GM21825 (cell line): ENCODE results near the gene ELOVL5.
"Not testable (repeated sequence)": the region's sequence is repeated elsewhere in the genome, so short reads cannot be mapped to it uniquely, and the experiment has no call there.

Experiments
- ATAC-seq: cut with Tn5 transposase; IDR thresholded peaks from one replicate; pipeline ENCODE4 v1.9.1; 2021; ENCODE audit warnings: mild to moderate bottlenecking, moderate library complexity; ENCODE audit not compliant: unreplicated experiment

ELOVL5 gene, protein sequence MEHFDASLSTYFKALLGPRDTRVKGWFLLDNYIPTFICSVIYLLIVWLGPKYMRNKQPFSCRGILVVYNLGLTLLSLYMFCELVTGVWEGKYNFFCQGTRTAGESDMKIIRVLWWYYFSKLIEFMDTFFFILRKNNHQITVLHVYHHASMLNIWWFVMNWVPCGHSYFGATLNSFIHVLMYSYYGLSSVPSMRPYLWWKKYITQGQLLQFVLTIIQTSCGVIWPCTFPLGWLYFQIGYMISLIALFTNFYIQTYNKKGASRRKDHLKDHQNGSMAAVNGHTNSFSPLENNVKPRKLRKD

DNA sequence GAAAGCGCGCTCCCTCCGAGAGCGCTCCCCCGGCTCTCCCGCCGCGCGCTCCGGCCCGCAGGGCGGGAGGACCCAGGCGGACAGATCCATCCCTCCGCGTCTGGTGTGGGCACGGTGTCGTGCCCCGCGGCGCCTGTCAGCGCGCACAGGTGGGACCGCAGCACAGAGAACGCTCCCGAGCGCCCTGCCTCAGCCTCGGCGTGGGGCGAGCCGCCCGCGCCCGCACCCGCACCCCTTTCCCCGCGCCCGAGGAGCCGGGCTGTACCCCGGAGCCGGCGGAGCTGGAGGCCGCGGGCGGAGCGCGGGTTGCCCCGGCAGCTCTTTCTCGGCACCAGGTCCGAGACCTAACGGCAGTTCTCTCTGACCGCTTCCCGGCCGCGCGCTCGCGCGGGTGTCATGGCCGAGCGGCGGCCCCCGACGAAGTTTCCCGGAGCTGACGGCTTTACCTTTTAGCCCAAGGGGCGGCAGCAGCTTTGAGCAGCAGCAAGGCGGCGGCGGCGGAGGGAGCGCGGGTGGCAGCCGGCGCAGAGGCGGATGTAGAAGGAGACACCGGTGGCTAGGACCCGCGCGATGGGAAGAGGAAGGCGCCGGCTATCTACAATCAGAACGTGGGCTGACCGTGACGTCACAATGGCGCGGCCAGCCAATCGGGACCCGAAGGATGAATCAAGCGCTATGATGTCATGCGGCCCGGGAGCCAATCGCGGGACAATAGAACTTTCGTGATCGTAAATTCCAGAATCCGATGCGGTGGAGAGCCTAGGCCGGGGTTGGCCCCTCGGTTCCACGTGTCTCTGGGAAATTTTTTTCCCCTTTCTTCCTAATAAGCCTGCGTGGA, at the start of gene ELOVL5:
Gene ELOVL5, minus strand, starts transcription at position 580 of the 838 bp plus-strand sequence. CDS start 53,251 bp downstream, outside the sequence.
- peak; percentile 67 for ATAC-seq

DNA sequence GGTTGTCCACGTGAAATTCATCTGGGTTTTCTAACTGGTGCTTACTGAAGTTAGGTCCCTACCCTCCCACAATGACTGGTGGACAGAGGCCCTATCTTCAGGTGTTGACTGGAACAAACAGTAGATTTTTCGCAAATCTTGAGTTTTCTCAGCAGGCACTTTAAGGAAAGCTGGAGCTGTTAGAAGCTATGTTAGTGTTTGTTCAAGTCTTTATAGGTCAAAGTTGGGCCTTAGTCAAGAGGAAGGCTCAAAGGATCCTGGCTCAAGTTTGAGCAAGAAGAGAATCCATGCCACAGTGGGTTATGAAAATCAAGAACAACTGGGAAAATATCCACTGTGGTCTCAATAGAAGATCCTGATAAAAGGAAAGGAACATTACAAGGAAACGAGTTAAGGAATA, 48.5 kb upstream of the ELOVL5 start:
- no peak for ATAC-seq

DNA sequence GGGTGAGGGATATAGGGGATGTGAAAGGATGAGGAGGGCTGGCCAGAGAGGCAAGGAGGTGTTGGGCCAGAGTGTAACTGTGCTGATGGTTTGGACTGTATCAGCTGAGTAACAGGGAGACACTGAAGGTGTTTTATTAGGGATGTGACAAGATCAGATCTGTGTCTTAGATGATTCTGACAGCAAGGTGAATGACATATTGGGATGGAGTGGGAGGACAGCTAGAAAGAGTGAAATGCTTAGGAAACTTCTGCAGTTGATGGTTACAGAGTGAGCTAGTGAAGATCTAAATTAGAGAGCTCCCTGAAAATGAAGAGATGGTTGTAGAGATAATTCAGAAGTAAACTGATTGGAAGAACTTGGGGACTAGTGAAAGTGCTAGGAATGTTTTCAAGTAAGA, 47.2 kb upstream of the ELOVL5 start:
- no peak for ATAC-seq

DNA sequence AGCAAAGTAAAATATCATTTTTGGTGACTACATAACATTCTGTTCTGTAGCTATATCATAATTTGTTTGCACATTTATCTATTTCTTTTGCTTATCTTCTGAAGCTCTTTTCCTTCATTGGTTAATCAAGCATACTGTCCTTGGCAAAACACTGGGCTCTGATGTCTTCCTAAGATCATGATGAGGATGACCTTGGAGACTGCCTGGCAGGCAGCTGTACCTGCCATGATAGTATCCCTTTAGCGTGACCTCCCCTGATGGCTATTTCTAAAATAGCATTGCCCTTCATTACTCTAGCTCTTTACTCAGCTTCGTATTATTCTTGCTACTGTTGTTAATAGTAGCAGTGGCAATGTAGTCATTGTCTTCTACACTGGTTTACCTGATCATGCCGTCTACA, 46.0 kb upstream of the ELOVL5 start:
- ATAC-seq, result no peak

DNA sequence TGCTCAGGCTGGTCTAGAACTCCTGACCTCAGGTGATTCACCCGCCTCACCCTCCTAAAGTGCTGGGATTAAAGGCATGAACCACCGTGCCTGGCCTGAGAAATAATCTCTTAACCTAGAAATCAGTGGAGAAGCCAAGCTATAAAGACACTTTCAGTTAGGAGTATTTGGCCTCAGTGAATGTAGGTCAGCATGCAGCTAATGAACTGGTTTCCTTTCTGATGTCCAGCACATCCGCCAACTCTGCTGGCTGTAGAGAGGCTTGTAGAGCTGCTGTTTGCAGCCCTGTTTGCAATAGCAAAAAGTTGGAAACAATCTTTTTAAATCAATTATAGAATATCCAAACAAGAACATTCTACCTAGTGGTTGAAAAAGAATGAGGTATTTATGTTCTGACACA, 42.4 kb upstream of the ELOVL5 start:
- ATAC-seq, result no peak

DNA sequence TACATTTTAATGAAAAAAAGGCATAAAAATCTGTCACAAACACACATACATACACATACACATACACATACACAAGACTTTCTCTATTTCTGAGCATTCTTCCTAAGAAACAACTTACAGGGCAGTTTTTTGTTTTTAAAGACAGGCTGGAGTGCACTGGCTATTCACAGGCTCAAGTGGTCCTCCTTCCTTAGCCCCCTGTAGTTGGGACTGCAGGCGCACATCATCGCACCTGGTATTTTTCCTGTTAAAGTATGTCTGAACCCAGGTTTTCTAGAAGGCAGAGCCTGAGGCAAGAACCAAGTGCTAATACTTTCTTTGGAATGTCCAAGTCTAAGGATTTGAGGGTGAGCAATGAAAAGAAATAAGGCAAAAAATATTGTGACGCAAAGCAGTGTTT, 41.3 kb upstream of the ELOVL5 start:
- ATAC-seq, result no peak

DNA sequence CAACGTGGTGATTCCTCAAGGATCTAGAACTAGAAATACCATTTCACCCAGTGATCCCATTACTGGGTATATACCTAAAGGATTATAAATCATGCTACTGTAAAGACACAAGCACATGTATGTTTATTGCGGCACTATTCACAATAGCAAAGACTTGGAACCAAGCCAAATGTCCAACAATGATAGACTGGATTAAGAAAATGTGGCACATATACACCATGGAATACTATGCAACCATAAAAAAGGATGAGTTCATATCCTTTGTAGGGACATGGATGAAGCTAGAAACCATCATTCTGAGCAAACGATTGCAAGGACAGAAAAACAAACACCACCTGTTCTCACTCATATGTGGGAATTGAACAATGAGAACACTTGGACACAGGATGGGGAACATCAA, 39.9 kb upstream of the ELOVL5 start:
- ATAC-seq, result not testable (repeated sequence)

DNA sequence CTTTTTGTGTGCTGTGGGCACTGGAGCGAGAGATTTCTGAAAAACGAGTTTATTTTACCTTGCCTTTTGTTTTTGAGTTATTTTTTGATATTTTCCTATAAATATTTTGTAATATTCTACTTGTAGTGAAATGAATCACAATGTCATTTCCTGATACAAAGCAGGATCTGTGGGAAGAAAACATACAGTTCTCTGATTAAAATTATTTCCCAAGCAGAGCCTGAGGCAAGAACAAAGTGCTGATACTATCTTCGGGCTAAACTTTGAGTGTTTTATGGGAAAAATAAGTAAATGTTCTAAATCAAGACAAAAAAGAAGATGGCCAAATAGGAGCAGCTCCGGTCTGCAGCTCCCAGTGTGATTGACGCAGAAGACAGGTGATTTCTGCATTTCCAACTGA, 33.7 kb upstream of the ELOVL5 start:
- no peak for ATAC-seq

DNA sequence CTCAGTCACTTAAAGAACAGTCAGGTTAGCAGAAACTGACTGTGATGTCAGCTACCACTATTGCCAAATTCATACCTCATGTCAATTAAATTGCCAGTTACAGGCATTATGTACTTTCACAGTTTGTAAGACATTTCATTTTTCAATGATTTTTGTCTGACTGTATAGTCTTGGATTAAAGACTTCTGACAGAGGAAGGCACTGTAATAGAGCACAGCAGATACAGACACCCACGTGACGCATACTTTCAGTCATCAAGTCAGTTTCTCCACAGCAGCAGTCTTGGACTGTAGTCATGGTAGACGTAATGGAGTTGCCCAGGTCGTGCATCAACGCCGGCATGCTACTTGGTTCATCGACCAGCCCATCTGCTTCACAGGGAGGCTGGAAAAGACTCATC, 29.5 kb upstream of the ELOVL5 start:
- no peak for ATAC-seq

DNA sequence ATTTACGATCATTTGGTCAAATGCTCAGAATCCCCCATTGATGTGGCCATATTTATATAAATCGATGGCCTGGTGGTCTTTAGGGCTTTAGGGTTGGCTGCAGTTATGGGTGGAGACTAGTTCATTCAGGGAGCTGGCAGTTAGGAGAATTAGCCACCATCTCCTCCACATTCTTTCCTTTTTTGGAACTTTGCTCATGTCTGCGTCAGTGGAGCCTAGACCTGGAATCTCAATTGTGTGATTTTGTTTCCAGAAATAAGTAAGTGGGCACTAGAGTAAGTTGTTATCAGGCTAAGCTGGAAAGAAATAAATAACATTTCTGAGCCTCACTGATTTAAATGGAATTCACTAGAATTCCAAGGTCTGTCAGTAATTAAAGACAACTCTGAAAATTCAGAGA, 29.0 kb upstream of the ELOVL5 start:
- no peak for ATAC-seq

DNA sequence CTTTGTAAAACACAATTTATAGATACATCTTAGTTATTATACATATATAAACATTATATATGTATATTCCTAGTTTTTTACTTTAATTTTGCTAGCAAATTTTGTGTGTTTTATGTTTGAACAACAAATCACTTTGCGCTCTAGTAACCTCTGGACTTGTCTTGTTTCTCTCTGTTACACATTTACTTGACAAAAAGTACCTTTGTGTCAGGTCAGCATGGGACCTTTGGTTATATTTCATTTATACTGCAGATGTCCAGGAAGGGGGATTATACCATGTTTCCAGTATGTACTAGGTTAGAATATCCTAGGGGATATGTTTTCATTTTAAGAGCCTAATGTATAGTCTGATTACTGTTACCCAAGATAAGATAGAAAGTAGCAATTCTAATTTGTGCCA, 28.5 kb upstream of the ELOVL5 start:
- ATAC-seq, result no peak

DNA sequence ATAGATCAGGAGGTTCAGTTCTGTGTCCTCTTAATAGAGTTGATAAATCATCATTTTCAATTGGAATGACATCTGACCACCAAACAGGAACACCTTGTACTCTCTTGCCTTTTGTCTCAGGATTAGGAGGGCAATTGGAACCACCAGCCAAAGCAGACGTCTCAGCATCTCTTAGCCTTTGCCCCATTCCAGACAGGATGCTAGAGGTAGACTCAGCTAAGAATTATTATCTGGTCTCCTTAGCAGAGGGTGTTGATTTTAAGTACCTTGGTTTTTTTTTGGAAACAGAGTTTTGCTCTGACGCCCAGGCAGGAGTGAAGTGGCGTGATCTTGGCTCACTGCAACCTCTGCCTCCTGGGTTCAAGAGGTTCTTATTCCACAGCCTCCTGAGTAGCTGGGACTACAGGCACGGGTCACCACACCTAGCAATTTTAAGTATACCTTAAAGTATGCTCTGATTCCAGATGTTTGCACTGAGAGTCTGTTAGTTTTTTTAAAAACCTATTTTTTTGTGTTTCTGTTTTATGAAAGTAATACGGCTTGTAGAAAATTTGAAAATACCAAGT, 28.0 kb upstream of the ELOVL5 start:
- no peak for ATAC-seq

DNA sequence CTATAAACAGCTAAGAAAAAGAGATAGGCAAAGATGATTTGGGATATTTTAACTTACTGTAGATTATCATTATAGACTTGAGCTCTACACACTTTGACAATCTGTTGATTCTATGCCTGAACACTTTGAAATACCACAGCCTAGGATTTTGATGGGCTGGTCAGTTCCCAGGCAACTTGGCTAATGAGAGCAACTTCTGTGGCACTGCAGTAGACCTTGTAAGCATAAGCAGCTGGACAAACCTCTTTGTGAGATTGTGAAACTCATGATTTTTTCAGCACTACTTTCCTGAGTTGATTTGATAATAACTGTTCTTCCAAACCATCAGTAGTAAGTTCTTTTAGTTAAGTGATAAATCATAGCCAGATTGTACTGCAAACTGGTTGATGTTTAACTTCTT, 27.1 kb upstream of the ELOVL5 start:
- no peak for ATAC-seq

DNA sequence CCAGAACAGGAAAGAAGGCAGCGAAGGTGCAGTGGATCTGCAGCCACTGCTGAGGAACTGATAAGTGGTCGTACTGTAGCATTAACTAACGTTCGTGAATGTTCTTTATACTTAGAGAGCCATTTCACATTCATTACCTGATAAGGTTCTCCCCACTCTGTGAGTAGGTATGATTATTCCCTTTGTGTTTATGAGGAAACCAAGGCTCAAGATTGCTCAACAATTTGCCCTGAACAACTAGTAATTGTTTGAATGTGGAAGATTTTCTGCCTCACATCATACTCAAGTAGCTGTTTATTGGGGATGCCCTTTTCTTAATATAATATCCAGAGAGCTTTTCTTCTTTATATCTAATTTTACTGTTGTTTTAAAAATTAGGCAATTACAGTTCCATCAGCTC, 24.9 kb upstream of the ELOVL5 start:
- no peak for ATAC-seq

DNA sequence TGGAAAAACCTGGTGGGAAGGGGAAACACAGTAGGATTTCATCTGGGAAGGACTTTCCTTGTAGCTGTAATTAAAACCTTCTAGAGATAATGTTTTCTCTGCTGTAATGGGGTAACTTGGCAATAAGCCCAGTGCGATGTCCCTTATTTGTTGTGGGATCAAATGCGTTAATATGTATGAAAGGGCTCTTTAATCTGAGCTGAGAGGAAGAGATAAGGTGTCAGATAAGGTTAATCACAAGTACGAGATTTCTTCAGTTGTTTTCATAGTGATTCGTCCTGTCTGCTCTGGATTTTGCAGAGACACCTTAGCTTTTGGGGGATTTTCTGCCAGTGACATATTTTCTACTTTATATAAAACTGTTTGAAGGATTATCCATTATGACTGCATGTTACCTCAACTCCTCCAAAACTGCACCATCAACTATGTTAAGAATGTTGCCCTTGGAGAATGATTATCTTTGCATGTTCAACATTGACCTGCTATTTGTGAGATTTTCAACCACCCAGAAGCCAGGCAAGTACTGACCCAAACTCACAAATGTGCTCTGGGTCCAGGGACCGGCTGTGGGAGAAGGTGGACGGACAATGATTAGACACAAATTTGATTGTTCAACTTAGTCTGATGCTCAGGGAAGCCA, 21.2 kb upstream of the ELOVL5 start:
- no peak for ATAC-seq

DNA sequence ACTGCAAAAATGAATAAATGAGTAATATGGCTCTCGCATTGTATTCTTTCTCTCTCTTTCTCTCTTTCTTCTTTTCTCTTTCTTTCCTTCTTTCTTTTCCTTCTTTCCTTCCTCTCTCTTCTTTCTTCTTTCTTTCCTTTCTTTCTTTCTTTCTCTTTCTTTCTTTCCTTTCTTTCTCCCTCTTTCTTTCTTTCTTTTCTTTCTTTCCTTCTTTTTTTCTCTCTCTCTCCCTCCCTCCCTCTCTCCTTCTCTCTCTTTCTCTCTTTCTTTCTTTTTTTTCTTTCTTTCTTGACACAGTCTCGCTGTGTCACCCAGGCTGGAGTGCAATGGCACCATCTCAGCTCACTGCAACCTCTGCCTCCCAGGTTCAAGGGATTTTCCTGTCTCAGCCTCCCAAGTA, 20.3 kb upstream of the ELOVL5 start:
- ATAC-seq, result no peak

DNA sequence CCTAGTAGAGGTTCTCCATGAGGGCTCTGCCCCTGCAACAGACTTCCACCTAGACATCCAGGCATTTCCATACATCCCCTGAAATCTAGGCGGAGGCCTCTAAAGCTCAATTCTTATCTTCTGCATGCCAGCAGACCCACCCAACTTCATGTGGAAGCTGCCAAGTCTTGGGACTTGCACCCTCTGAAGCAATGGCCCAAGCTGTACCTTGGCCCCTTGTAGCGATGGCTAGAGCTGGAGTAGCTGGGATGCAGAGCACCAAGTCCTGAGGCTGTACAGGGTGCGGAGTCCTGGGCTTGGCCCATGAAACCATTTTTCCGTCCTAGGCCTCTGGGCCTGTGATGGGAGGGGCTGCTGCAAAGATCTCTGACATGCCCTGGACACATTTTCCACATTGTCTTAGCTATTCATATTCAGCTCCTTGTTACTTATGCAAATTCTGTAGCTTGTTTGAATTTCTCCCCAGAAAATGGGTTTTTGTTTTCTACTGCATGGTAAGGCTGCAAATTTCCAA, 17.4 kb upstream of the ELOVL5 start:
- ATAC-seq, result no peak

DNA sequence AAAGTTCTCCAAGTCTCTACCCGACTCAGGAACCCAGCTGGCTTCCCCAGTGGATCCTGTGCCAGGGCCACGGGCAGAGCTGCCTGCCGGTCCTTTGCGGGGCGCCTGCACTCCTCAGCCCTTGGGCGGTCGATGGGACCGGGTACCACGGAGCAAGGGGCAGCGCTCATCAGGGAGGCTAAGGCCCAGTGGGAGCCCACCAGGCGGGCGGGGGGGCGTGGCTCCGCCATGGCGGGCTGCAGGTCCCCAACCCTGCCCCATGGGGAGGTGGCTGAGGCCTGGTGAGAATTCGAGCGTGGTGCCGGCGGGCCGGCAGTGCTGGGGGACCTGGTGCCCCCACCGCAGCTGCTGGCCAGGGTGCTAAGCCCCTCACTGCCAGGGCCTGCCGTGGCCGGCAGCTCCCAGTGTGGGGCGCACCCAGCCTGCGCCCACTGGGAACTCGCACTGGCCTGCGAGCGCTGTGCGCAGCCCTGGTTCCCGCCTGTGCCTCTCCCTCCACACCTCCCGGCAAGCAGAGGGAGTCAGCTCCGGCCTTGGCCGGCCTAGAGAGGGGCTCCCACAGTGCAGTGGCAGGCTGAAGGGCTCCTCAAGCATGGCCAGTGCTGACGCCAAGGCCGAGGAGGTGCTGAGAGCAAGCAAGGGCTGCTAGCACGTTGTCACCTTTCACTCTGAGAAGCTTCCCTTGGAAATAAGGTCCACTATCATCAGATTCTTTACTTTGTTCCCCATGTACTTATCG, 14.8 kb upstream of the ELOVL5 start:
- no peak for ATAC-seq

DNA sequence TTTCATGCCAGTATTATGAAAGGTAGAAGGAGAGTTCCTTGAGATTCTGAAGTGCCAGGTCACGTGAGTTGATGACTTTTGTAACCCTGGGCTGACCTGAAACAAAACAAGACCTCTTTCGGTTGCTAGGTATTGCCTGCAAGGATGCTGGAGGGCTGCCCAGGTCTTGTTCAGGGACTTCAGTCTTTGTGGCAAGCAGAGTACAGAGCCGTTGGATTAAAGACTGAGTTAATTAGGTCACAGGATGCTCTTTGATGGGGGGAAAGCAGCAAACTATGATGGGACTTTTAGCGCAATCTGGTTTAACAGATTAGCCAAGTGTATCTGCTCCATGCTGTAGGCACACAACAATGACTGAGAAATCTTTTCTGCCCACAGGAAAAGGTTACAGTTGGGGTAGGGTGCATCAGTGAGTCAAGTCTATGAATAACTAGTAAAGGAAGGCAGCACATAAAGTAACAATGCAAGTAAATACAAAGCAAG, 12.8 kb upstream of the ELOVL5 start:
- ATAC-seq, result no peak

DNA sequence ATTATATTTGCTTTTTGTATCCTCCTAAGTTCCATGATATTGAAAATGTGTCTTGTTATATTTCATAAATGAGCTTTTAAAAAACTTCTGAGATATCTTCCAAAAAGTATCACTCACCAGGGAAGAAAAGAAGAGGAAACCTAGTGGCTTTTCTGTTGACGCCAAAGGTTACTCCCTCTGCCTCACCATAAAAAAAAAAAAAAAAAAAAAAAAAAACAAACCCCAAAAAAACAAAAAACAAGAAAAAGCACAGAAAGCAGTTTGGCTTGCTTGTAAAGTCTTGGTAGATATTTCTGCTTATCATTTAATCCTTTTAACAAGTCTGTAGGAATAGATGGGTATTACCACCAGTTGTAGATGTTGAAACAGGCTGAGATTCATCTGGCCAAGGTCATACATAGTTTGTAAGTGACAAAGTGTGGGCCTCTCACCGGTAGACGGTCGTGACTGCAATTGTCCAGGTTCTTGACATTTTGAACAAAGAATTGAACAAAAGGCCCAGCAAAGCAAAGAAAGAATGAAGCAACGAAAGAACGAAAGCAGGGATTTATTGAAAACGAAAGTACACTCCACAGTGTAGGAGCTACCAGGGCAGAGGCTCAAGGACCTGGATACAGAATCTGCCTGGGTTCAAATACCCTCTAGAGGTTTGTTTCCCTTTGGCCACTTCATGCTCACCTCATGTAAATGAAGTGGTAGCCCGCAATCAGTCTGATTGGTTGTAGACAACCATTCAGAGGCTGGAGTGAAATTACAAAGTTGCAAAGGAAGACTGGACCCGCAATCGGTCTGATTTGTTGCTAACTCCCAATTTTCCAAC, 11.6 kb upstream of the ELOVL5 start:
- ATAC-seq, result no peak
